ENCODE results near the gene TRIM44.
"Not testable (repeated sequence)": the region's sequence is repeated elsewhere in the genome, so short reads cannot be mapped to it uniquely, and the experiment has no call there.

TRIM44 gene

DNA sequence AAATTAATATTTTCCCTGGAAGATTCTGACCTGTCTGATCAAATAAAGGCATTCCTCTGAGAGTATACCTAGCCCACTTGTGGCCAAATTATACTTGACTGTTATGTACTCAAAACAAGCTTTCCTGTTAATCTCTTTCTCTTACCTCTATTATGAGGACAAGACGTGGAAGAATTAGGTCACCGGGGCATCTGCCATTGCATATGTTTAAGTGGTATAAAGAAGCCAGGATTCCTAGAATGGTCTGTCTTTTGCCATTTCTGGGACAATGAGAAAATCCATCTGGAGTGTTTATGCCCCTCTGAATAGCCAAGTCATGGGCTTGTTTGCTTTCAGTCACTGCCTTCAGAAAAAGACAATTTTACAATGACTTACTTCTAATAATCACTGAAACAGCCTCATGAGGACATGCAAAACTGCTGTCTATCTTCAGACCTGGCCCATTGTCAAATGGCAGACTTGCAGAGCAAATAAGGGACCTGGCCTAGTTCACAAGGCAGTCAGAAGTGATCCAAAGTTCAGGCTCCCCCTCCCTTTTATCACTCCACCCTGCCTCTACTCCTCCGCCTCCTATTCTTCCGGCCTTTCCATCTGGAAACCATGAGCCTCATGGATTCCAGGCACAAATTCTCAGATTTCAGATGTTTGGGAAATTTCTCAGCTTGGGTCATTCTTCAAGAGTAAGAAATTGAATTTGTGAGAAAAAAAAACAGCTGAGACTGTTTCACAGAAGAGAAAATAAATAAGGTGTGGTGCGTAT, 153.2 kb downstream of the TRIM44 start:
- peak; percentile 37 for DNase-seq (ENCODE audit: low read depth)

DNA sequence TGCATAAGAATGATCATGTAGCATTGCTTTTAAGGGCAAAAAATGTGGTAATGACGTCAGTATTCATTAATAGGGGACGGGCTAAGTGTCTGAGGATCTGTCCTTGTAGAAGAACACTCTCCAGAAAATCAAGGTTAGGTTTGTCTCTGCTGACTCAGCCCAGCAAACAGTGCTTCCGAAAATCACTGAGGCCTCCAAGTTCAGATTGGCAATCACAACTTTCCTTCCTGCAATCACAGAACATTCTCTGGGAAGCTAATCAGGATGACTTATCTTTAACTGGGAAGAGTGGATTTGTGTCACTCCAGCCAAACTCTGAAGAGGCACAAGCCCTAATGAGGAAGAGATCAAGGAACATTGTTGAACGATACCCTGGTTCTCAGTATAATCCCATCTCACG, 158.0 kb downstream of the TRIM44 start:
- DNase-seq (ENCODE audit: low read depth) = no peak

DNA sequence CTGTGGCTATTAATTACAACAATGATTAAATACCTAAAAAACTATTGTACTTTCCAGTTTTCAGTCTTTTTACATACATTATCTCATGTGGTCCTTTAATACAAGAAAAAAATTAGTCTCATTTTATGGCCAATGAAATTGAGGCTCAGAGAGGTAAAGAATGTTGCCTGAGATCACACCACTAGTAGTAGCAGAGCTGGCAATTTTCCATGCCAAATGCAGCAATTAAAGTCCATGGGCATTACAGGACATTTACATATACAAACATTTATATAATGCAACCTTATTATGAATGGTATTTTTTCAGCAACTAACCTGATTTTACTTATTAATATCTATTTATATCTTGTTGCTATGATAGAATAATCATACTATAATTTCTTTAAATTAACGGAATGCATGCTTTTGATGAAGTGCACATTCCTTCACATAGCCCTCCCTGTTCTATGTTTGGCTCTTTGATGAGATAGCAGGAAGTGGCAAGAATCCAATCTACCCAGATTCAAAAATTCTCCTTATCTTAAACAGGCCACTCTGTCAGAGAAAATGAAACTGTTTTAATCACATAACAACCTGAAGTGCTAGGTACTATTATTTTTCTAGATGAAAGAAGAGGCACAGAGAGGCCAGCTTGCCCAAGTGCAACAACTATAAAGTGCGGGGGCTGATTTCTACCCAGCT, 160.4 kb downstream of the TRIM44 start:
- DNase-seq (ENCODE audit: low read depth) = no peak

DNA sequence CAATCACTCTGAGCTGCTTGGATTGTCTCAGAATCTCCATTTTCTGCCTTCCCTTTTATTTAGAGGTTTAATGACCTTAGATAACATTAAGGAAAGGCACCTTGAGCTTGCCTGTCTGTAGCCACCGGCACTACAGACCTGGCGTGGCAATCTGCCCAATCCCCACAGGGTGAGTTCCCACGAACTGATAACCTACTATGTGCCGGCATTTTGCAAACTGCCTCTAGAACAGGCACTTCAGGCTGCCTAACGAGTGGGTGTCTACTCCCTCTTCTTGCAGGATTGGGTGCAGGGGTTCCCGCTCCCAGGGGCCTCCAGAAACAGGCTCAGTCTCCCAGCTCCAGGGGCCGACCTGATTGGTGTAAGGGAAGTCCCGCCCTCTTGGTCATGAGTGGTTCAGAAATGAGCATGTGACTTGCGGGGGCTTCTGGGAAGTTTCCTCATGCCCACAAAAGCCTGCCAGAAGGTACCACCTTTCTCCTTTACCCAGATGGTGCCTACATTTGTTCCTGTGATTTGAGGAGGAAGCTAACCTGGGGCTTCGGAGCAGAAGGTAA, 161.2 kb downstream of the TRIM44 start:
- no peak for DNase-seq (ENCODE audit: low read depth)

DNA sequence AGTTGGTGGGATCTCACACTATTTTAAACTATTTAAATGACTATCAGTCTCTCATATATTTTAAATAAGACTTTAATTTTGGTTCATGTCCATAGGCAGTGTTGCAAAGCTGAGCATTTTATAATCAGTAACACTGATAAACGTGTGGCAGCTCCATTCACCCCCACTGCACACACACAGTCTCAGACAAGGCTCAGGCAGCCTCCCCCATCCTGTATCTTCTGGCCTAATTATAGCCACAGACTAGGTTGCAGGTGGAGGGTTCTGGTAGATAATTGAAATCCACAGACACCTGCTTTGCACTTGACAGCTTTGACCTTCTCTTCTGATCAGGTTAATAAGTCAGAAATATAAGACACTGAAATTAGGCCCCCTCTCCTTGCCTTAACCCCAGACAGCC, 162.8 kb downstream of the TRIM44 start:
- DNase-seq (ENCODE audit: low read depth) = no peak

DNA sequence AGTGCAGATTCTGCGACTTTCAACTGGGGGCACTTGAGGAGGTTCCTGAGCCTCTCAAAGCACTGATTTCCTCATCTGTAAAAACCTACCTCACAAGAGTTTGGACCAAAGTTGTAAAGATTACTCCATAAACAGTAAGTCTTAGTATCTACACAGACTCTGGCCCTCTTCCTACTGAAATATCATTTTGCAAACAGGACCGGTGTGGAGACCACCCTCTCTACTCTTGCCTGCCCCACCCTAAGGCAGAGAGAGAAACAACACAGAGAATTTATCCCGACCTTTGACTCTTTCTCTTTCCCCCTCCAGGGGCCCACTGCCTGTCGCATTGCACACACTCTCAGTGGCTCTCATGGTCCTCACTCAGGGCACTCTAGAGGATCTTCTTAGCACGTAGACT, 163.4 kb downstream of the TRIM44 start:
- DNase-seq (ENCODE audit: low read depth) = no peak

DNA sequence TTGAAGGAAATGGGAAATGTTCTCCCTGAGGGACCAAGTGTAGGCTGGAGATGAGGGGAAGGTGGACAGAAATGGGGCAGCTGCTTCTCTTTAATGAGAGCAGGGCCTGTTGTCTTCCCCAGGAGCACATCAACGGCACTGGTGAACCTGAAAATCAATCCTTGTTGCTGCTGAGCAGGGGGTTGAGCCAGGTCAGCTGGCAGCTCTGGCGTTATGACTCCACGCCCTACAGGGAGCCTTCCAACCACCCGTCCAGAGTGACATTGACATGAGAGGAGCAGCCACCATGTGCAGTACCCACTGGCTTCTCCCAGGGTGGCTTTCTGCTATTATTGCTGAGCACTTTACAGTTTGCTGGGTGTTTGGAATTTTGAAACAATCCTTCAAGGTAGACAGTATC, 164.4 kb downstream of the TRIM44 start:
- DNase-seq (ENCODE audit: low read depth) = no peak

DNA sequence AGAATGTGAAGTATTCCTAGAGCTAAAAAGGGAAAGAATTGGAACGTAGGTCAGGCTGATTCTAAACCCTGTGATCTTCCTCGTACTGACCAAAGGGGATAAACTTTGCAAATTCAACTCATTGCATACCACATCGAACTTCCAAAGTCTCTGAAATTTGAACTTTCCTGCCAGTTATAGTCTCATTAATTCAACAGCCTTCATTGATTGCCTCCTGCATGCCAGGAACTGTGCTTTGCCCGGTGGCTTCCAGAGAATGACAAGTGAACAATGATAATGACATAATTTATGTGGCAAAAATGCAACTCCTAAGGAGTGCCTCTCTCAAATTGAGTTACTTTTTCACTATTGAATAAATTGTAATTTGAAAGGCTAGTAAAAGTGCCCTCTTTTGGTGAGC, 173.6 kb downstream of the TRIM44 start:
- no peak for DNase-seq (ENCODE audit: low read depth)

DNA sequence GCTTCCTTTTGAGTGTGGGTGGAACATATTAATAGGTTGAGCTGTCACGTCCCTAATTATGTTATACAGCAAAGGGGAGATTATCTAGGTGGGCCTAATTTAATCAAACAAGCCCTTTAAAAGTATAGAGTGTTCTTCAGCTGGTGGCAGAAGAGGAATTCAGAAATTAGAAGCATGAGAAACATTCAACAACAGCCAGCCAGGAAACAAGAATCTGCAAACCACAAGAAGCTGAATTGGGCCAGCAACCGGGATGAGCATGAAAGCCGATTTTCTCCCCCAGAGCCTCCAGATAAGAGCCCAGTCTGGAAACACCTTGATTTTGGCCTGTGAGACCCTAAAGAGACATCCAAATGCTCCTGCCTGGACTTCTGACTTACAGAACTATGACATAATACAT, 175.5 kb downstream of the TRIM44 start:
- DNase-seq (ENCODE audit: low read depth) = no peak

DNA sequence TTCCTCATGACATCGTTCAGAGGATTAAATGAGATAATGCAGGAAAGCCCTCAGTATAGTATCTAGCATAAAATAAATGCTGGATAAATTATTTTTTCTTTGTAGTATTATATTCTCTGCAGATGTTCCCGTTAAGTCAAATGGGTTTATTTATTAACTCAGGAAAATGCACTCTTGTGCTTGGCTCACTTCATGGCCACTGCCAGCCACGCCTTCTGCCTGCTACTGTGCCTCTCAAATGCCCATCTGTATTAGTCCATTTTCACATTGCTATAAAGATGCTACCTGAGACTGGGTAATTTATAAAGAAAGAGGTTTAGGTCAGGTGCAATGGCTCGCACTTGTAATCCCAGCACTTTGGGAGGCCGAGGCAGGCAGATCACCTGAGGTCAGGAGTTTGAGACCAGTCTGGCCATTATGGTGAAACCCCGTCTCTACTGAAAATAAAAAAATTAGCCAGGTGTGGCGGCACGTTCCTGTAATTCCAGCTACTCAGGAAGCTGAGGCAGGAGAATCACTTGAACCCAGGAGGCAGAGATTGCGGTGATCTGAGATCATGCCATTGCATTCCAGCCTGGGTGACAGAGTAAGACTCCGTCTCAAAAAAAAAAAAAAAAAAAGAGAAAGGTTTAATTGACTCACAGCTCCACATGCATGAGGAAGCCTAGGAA, 176.3 kb downstream of the TRIM44 start:
- DNase-seq (ENCODE audit: low read depth) = not testable (repeated sequence)

DNA sequence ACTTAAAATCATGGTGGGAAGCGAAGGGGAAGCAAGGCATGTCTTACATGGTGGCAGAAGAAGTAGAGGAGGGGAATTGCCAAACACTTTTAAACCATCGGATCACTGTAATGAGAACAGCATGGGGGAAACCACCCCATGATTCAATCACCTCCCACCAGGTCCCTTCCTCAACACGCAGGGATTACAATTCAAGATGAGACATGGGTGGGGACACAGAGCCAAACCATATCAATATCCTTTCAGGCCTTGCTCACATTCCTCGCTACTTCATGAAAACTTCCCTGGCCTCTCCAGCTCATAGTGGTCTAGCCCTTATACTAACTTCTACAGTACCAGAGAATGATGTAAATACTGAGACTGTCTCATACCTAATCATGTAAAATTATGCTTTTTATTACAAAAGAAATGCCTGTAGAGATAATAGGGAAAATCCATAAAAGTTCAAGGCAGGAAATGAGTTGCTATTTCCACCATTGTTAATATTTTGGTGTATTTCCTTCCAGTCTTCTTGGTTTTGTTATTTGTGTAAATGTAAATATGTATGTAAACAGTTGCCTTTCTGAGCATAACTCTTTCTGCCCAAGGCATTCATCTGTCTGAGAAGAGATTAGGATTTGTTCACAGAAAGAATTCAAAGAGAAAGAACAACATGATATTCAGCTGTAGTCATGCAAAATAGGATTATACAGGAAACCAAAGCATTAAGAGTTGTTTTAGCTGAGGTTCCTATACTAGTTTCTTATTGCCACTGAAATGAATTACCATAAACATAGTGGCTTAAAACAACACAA, 177.0 kb downstream of the TRIM44 start:
- DNase-seq (ENCODE audit: low read depth) = no peak

DNA sequence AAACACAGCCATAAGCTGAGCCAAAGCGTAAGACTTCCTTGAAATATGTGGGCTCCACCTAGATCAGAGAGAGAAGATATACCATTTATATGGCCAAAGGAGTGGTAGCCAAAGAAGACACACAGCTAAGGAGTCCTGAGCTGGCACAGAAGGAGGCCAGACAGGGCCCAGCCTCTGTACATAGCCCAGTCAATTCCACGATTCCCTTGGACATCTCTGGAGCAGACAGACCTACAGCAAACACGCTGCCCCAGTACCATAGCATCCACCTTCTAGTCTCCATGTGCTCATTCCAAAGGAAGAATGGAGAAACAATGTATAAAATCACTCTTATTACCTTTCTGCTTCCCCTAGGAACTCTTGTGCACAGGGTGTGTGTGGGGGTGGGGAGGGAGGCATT, 179.2 kb downstream of the TRIM44 start:
- DNase-seq (ENCODE audit: low read depth) = no peak

DNA sequence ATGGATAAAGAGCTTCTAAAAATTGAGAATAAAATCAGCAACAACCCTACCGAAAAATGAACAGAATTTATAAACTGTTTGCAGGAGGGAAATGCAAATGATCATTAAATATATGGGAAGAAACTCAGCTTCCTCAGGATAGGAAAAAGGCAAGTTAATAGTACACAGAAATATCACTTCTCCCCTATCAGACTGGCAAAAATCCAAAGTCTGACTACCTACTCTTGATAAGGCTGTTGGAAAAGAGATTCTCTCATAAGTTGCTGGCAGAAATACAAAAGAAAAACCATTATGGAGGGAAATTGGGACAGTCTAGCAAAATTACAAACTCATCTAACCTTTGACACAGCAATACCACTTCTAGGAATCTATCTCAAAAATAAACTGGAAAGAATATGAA, 180.4 kb downstream of the TRIM44 start:
- DNase-seq (ENCODE audit: low read depth) = no peak

DNA sequence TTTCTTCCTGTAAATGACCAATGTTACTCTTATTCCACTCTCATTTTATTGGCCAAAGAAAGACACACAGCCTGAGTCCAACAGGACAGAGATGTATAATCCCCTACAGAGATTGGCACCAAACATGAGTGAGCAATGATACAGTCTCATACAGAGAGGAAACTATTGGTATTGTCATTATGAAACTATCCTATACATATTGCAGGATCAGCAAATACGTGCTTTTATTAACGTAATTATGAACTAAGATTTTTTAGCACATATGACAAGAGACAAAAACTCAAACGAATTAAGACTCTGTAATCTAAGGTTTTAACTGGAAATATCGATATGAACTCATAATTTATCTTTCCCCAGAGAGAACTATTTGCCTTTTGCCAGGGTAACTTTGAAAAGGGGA, 182.0 kb downstream of the TRIM44 start:
- DNase-seq (ENCODE audit: low read depth) = no peak

DNA sequence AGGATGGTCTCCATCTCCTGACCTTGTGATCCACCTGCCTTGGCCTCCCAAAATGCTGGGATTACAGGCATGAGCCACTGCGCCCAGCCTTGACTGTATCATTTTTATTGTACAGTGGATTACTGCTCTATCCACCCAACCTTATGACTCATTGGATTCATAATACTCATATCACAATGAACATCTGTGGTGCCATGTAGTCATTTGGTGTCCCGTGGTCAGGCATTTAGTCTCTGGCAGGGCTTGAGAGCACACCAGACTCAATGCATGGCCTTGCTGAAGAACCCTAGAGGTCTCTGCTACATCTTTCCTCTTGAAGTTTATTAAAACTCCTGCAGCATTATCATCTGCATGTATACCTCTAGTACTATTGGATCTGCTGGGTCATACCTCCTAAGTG, 183.3 kb downstream of the TRIM44 start:
- DNase-seq (ENCODE audit: low read depth) = no peak

DNA sequence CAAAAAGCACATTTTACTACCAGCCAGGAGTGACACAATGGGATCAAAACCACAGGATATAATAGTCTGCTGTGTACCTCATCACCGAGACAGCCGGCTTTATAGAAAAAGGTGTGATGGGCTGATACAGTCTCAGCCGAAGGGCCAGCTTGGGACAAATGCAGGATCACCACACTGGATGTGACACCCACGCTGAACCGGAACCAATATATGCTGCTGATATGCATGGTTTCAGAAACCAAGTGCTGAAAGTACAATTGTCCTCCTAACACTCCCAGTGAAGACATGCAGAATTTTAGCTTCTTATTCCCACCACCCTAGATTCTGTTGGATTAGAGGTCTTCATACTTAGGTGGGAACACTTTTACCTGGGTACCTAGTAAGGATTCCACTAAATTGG, 184.3 kb downstream of the TRIM44 start:
- DNase-seq (ENCODE audit: low read depth) = no peak

DNA sequence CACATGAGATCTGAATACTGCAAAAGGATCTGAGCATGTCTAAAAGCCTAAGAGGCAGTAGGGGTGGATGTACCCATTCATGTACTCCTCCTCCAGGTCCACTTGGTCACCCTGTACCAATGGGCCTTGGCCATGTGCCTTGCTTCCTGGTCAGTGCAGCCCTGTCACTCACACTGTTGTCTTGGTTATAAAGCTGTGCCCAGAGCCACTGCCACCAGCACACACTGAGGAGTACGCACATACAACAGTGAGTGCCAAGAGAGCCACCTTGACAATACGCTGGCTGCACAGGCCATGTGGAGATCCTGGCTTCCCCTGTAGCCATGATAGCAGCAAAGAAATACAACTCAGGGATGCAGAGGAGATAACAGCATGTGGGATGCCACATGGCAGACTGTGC, 184.9 kb downstream of the TRIM44 start:
- DNase-seq (ENCODE audit: low read depth) = no peak

DNA sequence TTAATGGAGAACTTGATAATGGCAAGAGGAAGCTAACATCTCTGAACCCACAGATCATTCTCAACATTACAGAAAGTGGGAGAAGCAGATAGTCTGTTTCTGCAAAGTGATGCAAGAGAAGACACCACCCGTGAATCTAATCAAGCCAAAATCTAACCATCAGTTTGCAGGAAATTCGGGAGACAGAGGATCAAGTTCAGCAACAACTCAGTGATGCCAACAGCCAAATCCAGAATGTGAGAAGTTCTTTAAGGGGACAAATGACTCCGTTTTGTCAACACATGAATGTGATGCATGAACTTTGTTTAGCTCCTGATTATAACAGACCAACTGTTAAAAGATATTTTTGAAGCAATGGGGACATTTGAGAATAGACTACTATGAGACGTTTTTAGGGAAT, 186.0 kb downstream of the TRIM44 start:
- DNase-seq (ENCODE audit: low read depth) = no peak

DNA sequence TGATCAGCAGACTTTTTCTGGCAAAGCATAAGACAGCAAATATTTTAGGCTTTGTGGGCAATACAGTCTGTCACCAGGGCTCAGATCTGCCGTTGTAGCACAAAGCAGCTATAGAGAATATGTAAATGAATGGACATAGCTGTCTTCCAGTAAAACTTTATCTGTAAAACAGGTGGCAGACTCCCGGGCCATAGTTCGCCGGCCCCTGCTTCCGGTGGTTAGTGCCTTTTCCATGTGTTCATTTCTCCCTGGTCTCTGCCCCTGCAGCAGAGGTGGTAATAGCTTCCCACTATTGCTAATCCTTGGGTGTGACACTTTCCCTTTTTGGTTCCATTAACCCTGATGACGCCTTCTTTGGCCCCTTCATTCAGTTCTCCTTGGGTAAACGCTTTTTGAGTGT, 187.6 kb downstream of the TRIM44 start:
- DNase-seq (ENCODE audit: low read depth) = no peak

DNA sequence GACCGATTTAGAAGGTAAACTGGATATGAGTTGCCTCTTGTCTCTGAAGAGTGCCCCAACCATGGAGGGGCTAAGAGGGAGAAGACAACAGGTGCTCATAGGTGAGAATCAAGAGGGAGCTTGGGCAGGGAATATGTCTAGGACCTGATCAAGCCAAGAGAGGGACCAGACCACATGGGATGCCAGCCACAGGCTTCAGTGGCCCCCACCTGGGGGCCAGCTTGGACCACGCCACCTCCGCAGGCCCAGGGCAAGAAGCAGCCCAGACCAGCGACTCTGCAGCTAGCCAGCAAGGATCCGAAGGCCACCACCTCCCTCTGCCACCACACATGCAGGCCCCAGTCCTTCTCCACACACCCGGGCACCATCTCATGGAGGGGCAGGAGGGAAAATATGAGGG, 188.8 kb downstream of the TRIM44 start:
- DNase-seq (ENCODE audit: low read depth) = no peak

DNA sequence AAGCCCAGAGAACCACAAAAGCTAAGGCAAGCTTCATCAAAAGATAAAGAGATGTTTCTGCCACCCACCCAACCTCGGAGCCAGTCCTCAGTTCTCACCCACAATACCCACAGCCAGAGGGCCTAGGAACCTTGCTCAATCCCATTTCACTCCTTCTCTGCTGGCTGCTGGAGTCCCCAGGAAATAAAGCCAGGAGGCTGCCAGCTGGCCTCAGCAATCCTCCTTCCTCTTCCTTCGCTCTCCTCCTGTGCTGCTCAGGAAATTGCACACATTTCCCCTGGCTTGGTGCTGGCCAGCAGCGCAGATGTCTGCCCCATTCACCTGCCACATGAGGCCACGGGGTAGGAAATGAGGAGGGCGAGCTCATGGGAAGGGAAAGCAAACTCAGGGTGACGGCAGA, 189.5 kb downstream of the TRIM44 start:
- no peak for DNase-seq (ENCODE audit: low read depth)

DNA sequence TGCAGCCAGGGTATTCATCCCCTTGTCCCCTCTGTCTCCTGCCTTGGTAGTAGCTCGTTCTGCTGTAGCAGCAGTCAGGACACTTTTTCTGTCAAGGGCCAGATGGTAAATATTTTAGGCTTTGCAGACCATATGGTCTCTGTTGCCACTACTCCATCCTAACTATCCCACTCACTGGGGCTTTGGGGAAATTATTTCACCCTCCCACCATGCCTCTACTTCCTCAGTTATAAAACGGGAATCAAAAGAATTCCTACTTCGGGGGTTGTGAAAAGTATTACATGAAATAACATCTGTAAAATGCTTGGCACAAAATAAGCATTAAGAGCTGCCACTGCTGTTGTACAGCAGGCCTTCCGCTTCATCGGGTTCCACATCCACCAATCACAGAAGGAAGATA, 191.4 kb downstream of the TRIM44 start:
- no peak for DNase-seq (ENCODE audit: low read depth)
